Sigmoid colon (tissue), 3 donors: ENCODE results near the gene COP1.

Experiments
- POLR2A ChIP-seq, 2 donors: fragments of 450-650 bp; IDR thresholded peaks; one replicate each; pipeline ENCODE4 v1.6.1; 2016; ENCODE audit warnings: antibody characterized with exemption in 2 of 2, mild to moderate bottlenecking in 2 of 2, moderate library complexity in 2 of 2
- TF ChIP-seq, protein P1 (sequence below), 4 experiments: fragments of 450-650 bp in 3 of 4; fragments of 200-600 bp in 1 of 4; IDR thresholded peaks; one replicate each; pipeline ENCODE4 v1.5.1; 2016 to 2019; ENCODE audit warnings: antibody characterized with exemption in 4 of 4, mild to moderate bottlenecking in 3 of 4, moderate library complexity in 2 of 4

DNA sequence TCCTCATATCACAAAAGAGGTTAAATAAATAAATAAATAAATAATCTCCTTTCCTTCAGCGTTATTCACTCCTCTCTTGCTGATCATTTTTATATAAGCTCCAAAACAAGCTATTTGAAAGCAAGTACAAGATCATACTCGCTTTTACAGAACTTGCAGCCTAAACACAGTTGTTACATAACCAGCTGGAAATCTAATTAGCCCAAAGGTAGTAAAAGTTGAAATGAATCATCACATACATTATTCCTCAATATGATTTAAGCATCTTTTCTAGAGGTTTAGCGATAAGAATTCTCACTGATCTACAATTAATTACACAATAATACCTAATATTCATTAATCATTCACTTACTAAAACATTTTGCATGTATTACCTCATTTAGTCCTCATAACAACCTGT lies 160.2 kb downstream of the COP1 start:
- TF ChIP-seq, protein P1, sequence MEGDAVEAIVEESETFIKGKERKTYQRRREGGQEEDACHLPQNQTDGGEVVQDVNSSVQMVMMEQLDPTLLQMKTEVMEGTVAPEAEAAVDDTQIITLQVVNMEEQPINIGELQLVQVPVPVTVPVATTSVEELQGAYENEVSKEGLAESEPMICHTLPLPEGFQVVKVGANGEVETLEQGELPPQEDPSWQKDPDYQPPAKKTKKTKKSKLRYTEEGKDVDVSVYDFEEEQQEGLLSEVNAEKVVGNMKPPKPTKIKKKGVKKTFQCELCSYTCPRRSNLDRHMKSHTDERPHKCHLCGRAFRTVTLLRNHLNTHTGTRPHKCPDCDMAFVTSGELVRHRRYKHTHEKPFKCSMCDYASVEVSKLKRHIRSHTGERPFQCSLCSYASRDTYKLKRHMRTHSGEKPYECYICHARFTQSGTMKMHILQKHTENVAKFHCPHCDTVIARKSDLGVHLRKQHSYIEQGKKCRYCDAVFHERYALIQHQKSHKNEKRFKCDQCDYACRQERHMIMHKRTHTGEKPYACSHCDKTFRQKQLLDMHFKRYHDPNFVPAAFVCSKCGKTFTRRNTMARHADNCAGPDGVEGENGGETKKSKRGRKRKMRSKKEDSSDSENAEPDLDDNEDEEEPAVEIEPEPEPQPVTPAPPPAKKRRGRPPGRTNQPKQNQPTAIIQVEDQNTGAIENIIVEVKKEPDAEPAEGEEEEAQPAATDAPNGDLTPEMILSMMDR (IDR thresholded peaks at IDR 0.05) = no peak
- TF ChIP-seq POLR2A (IDR thresholded peaks at IDR 0.05) = no peak
